Stimulated activated CD4-positive, alpha-beta T cell treated with anti-CD3 and anti-CD28 coated beads, Interleukin-4, amount 100 ng/mL, for 24 hours (primary cell): ENCODE measurements around the gene CCDC106.

Experiments
- DNase-seq: peaks from one replicate; pipeline ENCODE4 v3.0.0-alpha.2; 2020

The CCDC106 gene

DNA sequence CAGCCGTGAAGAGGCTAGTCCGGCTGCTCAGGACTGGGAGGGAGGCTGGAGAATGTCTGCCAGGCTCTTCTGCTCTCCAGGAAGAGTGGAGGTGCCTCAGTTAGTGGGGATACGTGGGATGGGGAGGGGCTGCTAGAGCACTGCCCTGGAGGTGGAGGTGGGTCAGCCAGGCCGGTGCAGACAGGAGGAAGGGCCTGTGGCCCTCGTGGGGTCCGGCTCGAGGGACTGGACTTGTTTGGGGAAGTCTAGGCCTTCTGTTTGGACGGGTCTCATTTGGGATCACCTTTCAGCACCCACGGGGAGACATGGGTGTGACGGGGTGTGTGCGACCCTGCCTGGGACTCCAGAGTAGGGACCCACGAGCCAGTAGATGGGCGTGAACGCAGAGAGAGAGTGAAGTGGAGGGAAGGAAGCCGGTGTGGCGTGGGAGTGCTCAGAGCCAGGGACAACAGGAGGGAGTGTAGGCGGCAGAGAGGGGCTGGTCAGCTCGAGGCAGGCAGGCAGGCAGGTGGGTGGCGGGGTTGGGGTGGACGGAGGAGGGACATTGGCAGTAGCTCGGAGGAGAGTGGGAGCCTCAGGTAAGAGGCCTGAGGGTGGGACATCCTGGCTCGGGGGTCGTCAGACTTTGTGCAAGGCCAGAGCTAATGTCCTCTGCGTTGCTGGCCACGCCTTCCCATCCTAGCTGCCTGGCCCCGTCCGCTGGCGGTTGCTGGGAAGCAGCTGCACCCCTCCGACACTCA, 38.5 kb downstream of the CCDC106 start:
- no peak for DNase-seq

GRCh38 chr19:55687281-55688201, 39.5 kb downstream of the CCDC106 start:
- no peak for DNase-seq

GRCh38 chr19:55688422-55689218, 40.6 kb downstream of the CCDC106 start:
- DNase-seq: no peak

DNA sequence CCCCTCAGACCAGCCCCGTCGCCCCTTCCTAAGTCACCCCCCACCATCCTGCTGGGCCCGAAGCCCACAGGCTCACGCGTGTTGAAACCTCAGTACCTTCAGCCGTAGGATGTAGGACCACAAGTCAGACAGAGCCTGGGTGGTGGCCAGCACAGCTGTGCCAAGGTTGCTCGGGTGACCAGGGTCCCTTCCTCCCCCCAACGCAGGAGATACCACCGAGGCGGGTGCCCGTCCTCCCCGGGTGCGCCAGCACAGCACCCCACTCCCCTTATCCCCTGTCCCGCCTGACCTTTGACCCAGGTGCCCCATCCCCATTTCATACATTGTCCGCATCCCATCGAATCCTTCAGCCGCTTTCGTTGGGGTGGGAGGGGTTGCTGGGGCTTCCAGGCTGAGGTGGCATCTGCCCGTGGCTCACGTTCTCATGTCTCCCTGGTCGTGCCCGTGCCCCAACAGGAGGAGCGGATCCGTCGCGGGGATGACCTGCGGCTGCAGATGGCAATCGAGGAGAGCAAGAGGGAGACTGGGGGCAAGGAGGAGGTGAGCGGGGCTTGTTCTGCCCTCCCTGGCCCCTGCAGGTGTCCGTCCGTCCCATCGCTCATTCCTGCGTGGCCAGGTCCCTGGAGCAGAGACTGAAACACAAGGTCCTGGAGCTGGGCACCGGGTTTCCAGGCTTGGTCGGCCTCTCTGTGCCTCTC, 41.5 kb downstream of the CCDC106 start:
- DNase-seq: no peak

GRCh38 chr19:55690109-55690768, 42.2 kb downstream of the CCDC106 start:
- DNase-seq: no peak

- no peak for DNase-seq
Measured at GRCh38 chr19:55690769-55691545, 42.9 kb downstream of the CCDC106 start.

GRCh38 chr19:55691561-55692481, 43.8 kb downstream of the CCDC106 start:
- no peak for DNase-seq

- DNase-seq: no peak
Measured at GRCh38 chr19:55692681-55693081, 44.7 kb downstream of the CCDC106 start.

- DNase-seq: no peak
Measured at GRCh38 chr19:55693336-55693974, 45.4 kb downstream of the CCDC106 start.

- DNase-seq: no peak
Measured at GRCh38 chr19:55694241-55694655, 46.2 kb downstream of the CCDC106 start.

- DNase-seq: no peak
Measured at GRCh38 chr19:55694656-55695491, 46.9 kb downstream of the CCDC106 start.

DNA sequence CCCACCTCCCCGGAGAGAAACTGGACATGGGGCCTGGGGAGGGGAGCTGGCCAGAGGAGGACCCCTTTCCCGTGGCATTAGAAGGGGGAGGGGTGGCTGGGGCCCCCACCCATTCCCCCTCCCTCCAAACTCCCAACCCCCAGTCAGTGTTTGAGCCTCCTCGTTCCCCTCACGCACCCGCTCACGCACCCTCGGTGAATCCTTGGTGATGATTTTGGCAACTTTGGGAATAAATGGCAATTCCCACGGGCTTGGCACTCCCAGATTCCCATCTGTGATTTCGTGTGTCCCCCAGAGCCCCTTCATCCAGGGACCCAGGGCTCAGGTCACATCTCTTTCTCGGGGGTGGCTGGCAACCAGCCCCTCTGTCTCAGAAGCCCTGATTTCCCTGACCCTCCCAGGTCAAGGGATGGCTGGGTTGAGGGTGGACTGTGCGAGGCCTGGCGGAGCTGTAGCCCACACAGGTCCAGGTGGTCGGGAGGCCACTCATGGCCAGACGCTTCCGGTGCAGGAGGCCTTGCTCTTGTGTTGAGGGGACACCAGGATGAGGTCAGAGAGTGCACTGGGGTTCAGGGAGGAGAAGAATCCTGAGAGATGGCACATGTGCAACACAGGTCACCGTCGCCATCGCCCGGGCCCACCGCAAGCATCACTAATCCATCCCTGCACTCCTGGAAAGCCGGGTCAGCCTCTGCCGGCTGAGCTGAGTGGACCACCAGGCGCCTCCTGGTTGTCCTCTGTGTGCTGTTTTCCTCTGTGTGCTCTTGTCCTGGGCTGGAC, 47.7 kb downstream of the CCDC106 start:
- DNase-seq: no peak

DNA sequence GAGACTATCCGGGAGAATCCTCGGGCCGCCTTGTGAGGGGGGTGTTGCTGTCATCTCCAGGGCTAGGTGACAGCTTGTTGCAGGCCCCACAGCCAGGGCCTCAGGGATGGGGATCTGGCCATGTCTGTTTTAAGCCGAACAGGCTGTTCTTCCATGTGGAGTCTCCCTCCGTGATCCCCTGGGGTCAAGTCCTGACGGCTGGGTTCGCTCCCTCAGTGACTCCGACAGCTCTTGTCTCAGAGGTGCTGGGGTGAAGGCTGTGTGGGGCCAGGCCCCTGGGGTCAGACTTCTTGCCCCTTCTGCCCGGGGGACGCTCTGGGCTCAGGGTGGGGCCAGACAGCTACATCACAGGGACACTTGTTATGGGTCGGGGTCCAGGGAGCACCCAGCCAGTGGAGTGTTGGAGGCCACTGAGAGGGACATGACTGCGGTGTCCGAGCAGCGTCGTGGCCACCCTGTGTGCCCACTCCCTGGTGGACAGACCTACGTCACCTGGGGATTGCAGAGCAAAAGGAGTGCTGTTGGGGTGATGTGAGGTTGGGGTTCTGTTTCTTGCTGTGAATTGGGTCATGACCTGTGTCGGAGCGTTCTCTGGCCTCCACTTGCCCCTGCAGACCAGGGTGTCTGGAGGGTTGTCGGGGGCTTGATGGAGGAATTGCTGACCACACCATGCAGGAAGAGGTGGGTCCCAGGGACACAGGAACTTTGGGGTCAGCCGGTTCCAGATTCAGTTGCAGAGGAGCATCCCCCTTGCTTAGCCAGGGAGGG, 48.5 kb downstream of the CCDC106 start:
- DNase-seq: no peak

GRCh38 chr19:55697069-55697440, 49.0 kb downstream of the CCDC106 start:
- DNase-seq: no peak

DNA sequence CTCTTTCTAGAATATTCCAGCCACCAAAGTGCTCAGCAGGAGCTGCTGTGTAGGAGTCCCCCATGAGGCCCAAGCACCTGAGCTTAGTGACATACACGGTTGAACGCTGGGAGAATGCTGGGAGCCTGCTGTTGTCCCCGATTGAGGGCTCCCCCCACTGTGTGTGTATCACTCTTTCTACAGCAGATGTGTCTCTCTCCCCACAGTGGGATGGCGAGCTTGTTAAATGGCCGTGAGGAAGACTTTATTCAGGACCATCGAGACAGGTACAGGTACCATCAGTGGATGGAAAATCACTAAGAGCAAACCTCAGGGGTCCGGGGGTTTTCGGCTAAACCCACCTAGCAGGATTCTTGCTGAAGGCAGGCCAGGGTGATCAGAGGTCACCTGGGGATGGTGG, 49.7 kb downstream of the CCDC106 start:
- DNase-seq: no peak

GRCh38 chr19:55698256-55698655, 50.2 kb downstream of the CCDC106 start:
- no peak for DNase-seq

GRCh38 chr19:55699221-55699620, 51.2 kb downstream of the CCDC106 start:
- no peak for DNase-seq
